ENCODE data around the gene SLC4A7.
"Not testable (repeated sequence)": the region's sequence is repeated elsewhere in the genome, so short reads cannot be mapped to it uniquely, and the experiment has no call there.

SLC4A7 gene

DNA sequence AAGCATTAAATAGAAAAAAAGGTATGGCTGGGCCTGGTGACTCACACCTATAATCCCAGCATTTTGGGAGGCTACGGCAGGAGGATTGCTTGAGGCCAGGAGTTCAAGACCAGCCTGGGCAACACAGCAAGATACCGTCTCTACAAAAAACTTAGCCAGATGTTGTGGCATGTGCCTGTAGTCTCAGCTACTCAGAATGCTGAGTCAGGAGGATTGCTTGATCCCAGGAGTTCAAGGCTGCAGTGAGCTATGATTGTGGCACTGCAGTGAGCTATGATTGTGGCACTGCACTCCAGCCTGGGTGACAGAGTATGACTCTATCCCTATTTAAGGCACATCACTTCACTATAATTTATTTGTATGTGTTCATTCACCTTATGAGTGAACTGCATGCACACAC lies 54.3 kb downstream of the SLC4A7 start:
- DNase-seq (ENCODE audit: low read depth in 2 of 2), result no peak

DNA sequence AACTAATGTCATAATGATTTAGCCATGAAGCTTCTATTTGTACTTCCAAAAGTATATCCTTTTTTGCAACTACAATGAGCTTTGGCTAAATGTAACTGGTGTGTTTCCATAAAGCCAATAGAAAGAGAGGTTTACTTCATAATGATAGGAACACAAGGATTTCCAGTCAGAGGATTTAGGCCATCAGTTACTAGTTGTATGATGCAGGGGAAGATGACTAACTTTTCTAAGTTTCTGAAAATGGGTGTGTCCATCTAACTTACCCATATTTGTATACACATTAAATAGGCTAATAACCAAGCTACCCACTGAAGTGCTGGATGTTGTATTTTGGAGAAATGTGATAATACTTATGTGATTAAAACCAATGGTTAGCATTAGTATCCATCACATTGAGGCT lies 55.7 kb downstream of the SLC4A7 start:
- DNase-seq (ENCODE audit: low read depth in 2 of 2), result no peak

DNA sequence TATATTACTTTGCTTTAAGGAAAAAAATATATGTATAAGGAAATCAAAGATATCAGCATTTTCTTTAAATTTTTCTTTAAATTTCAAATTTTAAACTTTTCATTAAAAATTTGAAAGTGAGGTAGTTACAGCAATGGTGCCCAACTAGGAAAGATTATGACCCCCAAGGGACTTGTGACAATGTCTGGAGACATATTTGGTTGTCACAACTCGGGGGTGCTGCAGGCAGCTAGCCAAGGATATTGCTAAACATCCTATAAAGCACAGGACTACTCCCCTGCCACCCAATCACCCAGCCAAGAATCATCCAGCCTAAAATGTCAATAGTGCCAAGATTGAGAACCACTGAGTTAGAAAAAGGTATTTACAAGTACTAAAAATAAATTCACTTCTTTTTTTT lies 57.3 kb downstream of the SLC4A7 start:
- no peak for DNase-seq (ENCODE audit: low read depth in 2 of 2)

DNA sequence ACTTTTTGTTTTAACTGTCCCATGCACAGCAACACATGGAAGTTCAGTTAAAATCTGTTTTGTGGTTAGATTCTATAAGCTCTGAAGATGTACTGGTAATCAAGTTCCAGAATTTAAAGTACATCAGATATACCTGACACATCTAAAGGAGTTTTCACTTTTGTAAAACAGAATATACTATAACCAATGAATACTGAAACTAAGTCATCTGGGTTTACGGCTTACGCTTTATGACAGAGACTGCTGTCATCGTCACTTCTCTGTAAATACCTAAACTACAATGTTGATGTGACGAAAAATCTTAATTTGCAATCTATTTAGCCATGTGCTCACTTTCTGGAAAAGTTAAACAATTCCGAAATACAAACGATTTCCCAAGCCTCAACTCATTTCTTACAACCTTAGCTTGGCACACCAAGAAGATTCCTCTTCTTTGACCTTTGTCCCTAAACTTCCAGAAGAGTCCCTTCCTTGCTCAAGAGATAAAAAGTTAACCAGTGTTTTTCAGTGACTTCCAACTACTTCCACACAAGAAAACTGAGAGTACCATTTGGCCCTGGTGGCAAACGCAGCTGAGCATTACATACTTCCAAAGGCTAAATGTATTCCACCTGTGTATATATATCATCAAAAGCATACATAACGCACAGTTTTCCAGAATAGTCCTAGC lies 58.2 kb downstream of the SLC4A7 start:
- DNase-seq (ENCODE audit: low read depth in 2 of 2), result no peak

DNA sequence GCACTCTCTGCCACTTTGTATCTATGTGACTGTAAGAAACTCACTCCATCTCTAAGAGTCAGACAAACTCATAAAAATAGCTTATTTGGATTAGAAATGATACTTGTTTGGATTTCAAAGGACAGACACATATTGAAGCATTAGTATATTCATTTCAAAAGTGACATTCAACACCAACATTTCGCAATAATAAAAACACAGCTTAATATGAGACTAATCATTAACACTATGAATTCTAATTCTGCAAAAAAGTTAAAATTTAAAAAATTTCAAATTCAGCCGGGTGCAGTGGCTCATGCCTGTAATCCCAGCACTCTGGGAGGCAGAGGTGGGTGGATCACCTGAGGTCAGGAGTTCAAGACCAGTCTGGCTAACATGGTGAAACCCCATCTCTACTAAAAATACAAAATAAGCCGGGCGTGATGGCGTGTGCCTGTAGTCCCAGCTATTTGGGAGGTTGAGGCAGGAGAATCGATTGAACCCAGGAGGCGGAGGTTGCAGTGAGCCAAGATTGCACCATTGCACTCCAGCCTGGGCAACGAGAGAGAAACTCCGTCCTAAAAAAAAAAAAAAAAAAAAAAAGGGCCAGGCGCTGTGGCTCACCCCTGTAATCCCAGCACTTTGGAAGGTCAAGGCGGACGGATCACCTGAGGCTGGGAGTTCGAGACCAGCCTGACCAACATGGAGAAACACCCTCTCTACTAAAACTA lies 59.2 kb downstream of the SLC4A7 start:
- not testable (repeated sequence) for DNase-seq (ENCODE audit: low read depth in 2 of 2)

DNA sequence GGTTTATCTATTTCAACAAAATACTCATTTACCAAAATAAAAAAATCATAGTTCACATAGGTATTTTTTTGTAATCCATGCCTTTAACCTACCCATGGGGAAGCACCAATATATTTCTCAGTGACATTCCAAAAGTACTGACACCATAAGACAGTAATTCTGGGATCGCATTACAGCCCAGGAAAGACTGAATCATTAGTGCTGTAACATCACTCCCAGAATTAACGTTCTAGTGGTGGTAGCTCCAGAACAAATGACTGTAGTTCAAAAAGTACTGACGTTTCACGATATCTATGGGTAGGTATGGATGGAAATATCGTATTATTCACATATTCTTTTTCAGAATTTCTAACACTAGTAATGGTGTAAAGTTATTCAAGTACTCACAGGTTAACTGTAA lies 60.7 kb downstream of the SLC4A7 start:
- no peak for DNase-seq (ENCODE audit: low read depth in 2 of 2)

DNA sequence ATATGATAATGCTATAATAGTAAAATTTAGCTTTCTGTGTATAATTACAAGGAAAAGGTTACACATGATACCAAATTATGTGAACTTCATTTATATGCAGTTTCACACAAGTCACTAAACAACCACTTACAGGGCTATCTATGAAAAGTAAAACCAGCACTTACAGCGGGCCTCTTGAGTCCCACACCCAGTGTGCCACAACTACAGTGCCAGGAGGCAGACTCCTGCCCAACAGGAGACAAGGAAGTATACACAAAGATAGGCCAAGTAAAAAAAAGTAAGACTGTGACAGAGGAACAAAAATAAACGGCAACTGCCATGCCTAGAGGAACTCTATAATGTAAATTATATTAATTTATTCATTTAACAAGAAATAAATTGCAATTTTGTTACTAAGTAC lies 61.6 kb downstream of the SLC4A7 start:
- DNase-seq (ENCODE audit: low read depth in 2 of 2), result no peak

DNA sequence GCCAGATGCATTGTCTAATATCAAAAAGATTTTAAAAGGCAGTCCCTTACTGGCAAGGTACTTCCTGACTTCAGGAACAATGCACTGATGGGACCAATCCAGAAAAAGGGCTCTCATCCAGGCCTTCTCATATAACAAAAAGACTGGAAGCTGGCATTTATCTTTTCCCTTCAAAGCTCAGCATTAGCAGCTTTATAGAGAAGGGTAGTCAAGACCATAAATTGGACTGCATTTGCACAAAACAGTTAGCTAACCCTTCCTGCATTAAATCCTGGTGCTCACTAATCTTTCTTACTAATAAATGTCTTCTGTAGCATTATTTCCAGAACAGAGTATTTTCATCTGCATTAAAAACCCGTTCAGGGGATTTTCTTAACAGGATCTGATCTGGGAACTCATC lies 69.0 kb downstream of the SLC4A7 start:
- no peak for DNase-seq (ENCODE audit: low read depth in 2 of 2)

DNA sequence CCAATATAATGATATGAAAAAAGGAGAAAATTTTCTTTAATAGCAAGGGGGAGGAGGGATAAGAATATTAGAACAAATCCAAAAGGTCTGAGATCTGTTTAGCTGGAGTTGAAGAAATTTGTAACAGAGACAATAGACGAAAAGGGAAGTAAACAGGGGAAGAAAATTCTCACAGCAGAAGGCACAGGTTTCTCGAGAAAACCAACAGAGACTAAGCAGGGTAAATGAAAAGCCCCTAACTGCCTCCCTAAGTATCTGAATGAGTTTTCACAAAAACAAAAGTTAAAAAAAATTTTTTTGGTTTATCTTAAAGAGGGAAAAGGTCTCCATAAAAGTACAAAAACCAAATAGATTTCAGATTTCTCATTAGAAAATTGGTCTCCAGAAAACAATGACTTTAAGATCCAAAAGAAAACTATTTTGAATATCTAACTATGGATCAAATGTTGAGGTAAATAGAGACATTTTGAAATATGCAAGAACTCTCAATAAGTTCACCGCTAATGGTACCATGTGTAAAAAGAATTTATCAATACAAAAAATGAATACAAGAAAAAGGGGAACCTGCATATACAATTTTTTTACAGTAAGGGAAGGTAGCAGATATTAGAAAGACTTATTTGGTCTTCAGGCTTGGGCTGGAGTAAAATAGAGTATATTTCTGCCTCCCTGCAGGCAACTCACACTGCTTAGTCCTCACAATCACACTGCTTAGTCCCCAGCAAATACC lies 91.1 kb downstream of the SLC4A7 start:
- DNase-seq (ENCODE audit: low read depth in 2 of 2), result no peak

DNA sequence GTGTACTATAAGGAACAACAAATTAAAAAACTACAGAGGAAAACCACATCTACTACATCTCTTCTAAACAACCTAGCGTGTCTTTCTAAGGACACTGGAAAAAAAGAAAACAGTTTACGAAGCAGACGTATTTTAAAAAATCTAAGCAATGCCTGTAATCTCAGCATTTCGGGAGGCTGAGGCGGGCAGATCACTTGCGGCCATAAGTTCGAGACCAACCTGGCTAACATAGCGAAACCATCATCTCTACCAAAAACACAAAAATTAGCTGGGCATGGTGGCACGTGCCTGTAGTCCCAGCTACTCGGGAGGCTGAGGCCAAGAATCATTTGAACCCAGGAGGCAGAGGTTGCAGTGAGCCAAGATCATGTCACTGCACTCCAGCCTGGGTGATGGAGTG lies 91.8 kb downstream of the SLC4A7 start:
- not testable (repeated sequence) for DNase-seq (ENCODE audit: low read depth in 2 of 2)

DNA sequence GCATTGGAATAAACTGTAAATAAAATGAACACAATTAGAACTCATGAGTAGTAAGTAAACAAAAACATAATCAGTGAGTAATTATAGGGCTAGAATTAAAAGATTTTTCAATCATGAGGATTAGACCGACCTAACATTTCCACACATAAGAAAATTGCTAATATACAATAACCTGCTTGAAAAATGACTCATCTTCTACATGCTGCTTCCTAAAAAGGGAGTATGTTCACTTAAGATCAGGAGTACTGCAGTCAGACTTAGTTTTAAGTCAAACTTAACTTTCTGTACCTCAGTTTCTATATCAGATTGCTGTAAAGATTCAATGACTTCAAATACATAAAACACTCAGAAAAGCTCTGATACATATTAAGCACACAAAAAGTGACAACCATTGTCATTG lies 92.4 kb downstream of the SLC4A7 start:
- no peak for DNase-seq (ENCODE audit: low read depth in 2 of 2)

DNA sequence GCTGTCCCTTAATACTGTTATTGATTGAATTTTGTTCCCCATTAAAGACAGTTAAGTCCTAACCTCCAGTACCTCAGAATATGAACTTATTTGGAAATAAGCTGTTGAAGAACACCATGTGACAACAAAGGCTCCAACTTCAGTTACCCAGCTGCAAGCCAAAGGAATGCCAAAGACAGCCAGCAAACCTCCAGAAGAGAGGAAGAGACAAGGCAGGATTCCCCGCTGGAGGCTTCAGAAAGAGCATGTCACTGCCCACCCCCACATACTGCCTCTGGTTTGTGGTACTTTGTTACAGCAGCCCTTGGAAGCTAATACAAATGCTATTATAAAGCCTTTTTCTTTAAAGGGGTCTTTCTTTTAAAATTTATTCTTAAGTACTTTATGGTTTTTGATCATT lies 96.6 kb downstream of the SLC4A7 start:
- no peak for DNase-seq (ENCODE audit: low read depth in 2 of 2)

DNA sequence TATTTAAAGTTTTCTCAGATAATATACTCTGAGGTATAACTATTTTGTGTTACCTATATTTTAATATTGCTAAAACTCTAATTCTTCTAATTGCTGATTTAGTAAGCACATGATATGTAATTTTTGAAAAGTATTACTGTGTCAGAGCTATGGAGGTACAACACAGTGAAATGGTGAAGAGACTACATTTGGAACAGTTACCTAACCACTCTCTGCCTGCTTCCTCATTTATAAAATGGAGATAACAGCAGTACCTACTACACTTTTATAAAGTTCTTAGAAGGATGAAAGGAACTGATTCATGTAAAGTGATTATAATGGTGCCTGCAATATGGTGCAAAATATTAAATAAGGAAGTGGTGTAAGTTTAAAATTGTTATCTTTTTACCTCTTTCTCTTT lies 98.7 kb downstream of the SLC4A7 start:
- no peak for DNase-seq (ENCODE audit: low read depth in 2 of 2)

DNA sequence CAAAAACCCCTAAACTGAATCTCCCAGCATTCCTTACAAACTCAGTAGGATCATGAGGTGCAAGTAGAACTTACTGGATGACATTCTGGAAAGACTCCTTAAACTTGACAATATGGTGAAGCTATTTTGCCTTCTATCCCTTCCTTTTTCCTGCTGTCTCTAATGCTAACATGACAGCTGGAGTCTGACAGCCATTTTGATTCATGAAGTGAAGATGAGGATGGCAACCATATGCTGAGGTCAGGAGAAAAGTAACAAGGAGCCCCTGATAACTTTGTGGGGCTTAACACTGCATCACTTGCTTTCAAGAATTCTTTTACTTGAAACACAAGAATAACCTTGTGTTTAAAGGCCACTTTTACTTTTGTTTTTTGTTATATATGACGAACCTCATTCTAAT lies 100.0 kb downstream of the SLC4A7 start:
- DNase-seq (ENCODE audit: low read depth in 2 of 2), result no peak

DNA sequence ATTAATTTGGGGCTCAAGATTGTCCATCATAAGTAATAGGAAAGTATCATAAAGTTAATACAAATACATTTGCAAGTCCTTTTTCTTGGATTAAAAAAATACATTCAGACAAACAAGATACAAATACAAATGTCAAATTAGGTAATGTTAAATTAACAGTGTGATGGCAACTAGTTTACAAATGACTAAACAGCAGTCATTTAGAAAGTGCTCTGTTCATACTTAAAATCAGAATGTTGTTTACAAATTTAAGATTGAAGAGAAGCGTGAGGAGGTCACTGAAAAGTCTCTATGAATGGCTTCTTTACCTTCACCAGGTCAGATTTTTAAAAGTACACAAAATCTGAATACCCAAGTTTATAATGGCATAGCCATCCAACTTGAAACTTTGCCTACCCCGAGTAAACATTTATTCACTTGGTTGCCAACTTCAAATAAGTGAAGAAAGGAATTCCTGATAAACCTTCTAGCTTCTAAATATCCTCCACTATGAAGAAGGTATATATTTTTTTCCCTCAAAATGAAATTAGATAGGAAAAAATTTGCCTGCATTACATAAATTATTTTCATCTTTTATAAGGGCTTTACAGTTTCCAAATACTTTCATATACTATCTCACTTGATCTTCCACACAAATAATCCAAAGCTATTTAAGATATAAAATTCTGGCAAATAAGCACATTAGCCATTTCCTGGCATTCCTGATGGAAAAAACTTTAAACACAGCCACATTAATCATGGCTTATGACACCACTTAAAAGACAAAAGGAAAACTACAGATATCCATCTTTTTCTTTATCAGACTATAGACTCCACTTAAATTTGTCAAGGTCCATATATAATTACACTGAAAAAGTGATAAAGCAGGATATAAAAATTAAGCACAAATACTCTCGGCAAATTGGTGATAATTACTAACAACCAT lies 103.5 kb downstream of the SLC4A7 start:
- no peak for DNase-seq (ENCODE audit: low read depth in 2 of 2)

DNA sequence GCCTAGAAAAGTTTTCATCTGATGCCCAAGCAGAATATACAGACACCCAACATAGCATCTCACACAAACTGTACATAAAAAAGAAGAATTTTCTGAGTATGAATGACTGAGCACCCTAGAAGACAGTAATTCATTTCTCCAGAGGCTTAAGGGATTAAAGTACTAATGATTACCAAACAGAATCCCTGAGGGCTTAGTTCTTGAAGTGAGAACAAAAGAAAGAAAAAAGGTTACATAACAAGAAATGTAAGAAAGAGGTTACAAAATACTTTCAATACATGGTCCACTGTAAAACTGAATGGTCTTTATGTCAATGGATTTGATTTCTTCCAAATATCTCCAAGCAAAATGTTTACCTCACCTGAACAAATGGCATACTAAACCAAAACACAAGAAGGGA lies 105.9 kb downstream of the SLC4A7 start:
- no peak for DNase-seq (ENCODE audit: low read depth in 2 of 2)

DNA sequence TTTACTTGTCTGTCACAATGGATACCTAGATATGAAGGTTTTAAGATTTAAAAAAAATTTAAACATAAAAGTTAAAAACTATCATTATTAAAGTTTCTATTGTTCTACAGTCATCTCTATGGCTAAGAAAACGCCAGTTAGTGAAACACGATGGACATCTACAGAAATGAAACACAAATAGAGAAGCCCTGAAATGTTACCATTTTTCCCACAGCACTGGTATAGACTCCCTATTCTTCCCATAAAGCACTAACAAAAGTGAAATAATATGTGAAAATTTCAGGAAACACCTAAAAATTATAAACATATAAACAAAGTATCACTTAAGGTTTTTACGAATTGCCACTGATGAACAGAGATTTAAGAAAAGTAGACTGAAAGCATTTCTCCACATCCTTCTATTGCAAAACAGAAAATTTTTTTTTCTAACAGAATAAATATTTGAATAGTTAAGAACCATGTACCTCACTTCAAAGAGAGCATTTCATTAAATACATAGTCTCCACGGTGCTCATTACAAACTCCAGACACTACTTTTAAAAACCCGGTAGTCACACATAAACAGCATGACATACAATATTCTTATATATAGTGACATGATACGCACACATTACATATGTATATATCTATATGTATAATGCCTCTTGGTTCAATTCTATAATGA lies 107.9 kb downstream of the SLC4A7 start:
- DNase-seq (ENCODE audit: low read depth in 2 of 2), result no peak

DNA sequence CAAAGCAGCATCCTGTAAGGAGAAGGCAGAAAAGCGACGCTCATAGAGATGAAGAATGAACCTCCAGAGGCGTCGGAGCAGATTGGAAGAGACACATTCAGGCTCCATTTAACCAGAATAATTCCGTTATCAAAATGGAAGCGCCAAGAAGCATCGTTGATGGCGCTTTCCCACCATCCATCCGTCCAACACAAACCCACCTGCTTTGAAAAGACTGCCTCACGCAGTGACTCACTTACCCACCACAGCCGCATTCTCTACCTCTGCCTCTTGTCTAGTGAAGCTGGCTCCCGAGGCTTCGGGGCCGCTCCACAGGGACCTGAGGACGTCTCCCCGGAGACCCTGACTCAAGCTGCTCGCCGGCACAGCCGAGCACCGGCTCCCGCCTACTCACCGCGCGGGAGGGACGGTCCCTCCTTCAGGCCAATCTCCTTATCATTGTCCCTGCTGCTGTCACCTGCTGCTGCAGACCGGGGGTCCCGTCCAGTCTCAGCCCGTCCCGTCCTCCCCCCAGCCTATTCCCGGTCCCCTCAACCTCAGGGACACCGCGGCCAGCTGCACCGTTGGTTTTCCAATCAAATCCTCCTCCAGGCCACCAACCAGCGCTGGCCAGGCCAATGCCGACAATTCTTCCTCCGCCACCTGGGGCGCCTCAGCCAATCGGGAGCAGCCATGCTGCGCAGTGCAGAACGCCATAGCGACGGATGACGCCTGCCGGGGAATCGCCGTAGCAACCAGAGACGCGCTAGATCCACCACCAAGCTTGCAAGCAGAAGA lies 115.2 kb downstream of the SLC4A7 start, which contains the start of gene NEK10:
Gene NEK10 (minus strand): TSS at position 553 of the 777 bp plus-strand sequence. CDS start 16,501 bp downstream, outside the sequence.
- DNase-seq (ENCODE audit: low read depth in 2 of 2), result peak; percentile 87 to 88

DNA sequence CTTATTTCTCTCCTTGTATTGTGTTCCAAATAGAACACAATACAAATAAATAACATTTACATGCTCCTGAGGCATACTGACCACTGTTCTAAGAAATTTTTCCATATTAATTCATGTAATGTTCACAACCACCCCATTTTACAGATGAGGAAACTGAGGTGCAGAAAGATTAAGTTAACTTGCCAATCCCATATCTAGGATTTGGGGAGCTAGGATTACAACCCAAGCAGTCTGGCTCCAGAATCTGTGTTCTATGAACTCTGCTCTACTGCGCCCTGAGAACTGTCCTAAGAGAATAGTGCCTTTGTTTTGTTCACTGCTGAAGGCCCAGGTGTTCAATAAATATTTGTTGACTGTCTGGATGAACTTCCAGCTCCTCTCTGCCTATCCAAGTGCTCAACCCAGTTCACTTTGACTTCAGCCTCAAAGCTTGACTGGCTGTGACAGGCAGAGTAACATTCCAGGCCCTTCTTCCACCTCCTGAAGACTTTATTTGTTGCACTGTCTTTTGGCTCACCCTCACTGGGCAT lies 118.1 kb downstream of the SLC4A7 start:
- DNase-seq (ENCODE audit: low read depth in 2 of 2), result no peak

All from stimulated activated CD4-positive, alpha-beta T cell treated with anti-CD3 and anti-CD28 coated beads, Interleukin-12 subunit alpha, Interleukin-12 subunit beta, amount 100 ng/mL, for 24 hours (primary cell).